Chondrocyte (in vitro differentiated cells): ENCODE results near the gene PRKCB. TPM values are rescaled to one million over a fixed set of nuclear protein-coding genes. Genes with fewer than 3 reads are reported as not detected.

Experiments
- DNase-seq: peaks from one replicate; pipeline ENCODE4 v3.0.0; 2021; ENCODE audit warnings: mixed read lengths, low spot score
- H3K27ac Mint-ChIP-seq: one replicate; pipeline ENCODE4 v1.8.0; 2021; ENCODE audit warnings: mild to moderate bottlenecking, moderate library complexity, mixed read lengths; ENCODE audit not compliant: unreplicated experiment
- H3K27me3 Mint-ChIP-seq: 2 replicates; pipeline ENCODE4 v1.8.0; 2021; ENCODE audit warnings: low read depth, mixed read lengths
- H3K36me3 Mint-ChIP-seq: 2 replicates; pipeline ENCODE4 v1.8.0; 2021; ENCODE audit warnings: low read depth, mixed read lengths
- H3K4me1 Mint-ChIP-seq: 2 replicates; pipeline ENCODE4 v1.8.0; 2021; ENCODE audit warnings: low read depth, mild to moderate bottlenecking, mixed read lengths
- H3K4me3 Mint-ChIP-seq: one replicate; pipeline ENCODE4 v1.8.0; 2021; ENCODE audit warnings: mild to moderate bottlenecking, moderate library complexity, mixed read lengths; ENCODE audit not compliant: unreplicated experiment
- H3K9me3 Mint-ChIP-seq: 2 replicates; pipeline ENCODE4 v1.8.0; 2021; ENCODE audit warnings: low read depth, mixed read lengths
- CTCF ChIP-seq: fragments of 200-600 bp; sonication (generic); IDR thresholded peaks from 2 replicates; pipeline ENCODE4 v1.5.0; 2021; ENCODE audit warnings: antibody characterized with exemption, mild to moderate bottlenecking, moderate library complexity
- total RNA-seq: library from RNA; stranded (reverse); gene quantifications from 3 replicates; pipeline ENCODE4 v1.2.1, GENCODE V29; 2021

The PRKCB gene
- total RNA-seq, 1 donor from 2014 or later: not detected

- Mint-ChIP-seq H3K27ac (no peak overlapping the region), H3K9me3 (peaks cover 9% of the 10 kb centered on the region), H3K27me3 (no peaks in the 10 kb centered on the region), H3K36me3 (no peaks in the 10 kb centered on the region), H3K4me3 (no peak overlapping the region), H3K4me1 (no peaks in the 10 kb centered on the region)
- DNase-seq: no peak
- no peak for TF ChIP-seq CTCF
Observed at GRCh38 chr16:23920899-23921298, 85.1 kb downstream of the PRKCB start.

- H3K27me3 Mint-ChIP-seq: no peaks in the 10 kb centered on the region
- no peaks in the 10 kb centered on the region for H3K4me1 Mint-ChIP-seq
- DNase-seq: no peak
- no peak overlapping the region for H3K4me3 Mint-ChIP-seq
- H3K9me3 Mint-ChIP-seq: peaks cover 9% of the 10 kb centered on the region
- no peaks in the 10 kb centered on the region for H3K36me3 Mint-ChIP-seq
- no peak overlapping the region for H3K27ac Mint-ChIP-seq
- TF ChIP-seq CTCF: no peak
Observed at GRCh38 chr16:23922406-23922805, 86.6 kb downstream of the PRKCB start.

GRCh38 chr16:23924128-23924527 lies 88.3 kb downstream of the PRKCB start:
- Mint-ChIP-seq H3K4me3 (no peak overlapping the region), H3K27me3 (no peaks in the 10 kb centered on the region), H3K9me3 (peaks cover 5% of the 10 kb centered on the region), H3K36me3 (no peaks in the 10 kb centered on the region), H3K27ac (no peak overlapping the region), H3K4me1 (no peaks in the 10 kb centered on the region)
- no peak for TF ChIP-seq CTCF
- DNase-seq: no peak

GRCh38 chr16:23927796-23928195 lies 92.0 kb downstream of the PRKCB start:
- no peaks in the 10 kb centered on the region for H3K36me3 Mint-ChIP-seq
- H3K27me3 Mint-ChIP-seq: peaks cover 1% of the 10 kb centered on the region
- H3K9me3 Mint-ChIP-seq: peaks cover 5% of the 10 kb centered on the region
- TF ChIP-seq CTCF: no peak
- H3K4me1 Mint-ChIP-seq: no peaks in the 10 kb centered on the region
- no peak overlapping the region for H3K4me3 Mint-ChIP-seq
- H3K27ac Mint-ChIP-seq: no peak overlapping the region
- no peak for DNase-seq

- H3K4me1 Mint-ChIP-seq: no peaks in the 10 kb centered on the region
- no peak overlapping the region for H3K27ac Mint-ChIP-seq
- H3K36me3 Mint-ChIP-seq: no peaks in the 10 kb centered on the region
- peaks cover 1% of the 10 kb centered on the region for H3K27me3 Mint-ChIP-seq
- no peak overlapping the region for H3K4me3 Mint-ChIP-seq
- TF ChIP-seq CTCF: no peak
- peaks cover 15% of the 10 kb centered on the region for H3K9me3 Mint-ChIP-seq
- no peak for DNase-seq
Observed at GRCh38 chr16:23929237-23929636, 93.5 kb downstream of the PRKCB start.
